Measurements from ENCODE around the gene NUDT19.
"Not testable (repeated sequence)": the region's sequence is repeated elsewhere in the genome, so short reads cannot be mapped to it uniquely, and the experiment has no call there.

The NUDT19 gene

GRCh38 chr19:32694316-32694715, 2.7 kb downstream of the NUDT19 start:
- Histone ChIP-seq H3K4me1 (ENCODE audit: control insufficient read depth, insufficient read depth, low read length) (peaks cover 32% of the 10 kb centered on the region), H3K4me3 (ENCODE audit: low read length) (peak overlapping the region; percentile 42)

GRCh38 chr19:32694851-32695250, 3.2 kb downstream of the NUDT19 start:
- peaks cover 27% of the 10 kb centered on the region for H3K4me1 ChIP-seq (ENCODE audit: control insufficient read depth, insufficient read depth, low read length)
- H3K9ac ChIP-seq (ENCODE audit: low read depth, low read length) = not testable (repeated sequence)

More at GRCh38 chr19:32694316-32694715, 2.7 kb downstream of the NUDT19 start:
- H3K9me3 ChIP-seq (replicated peaks; ENCODE audit: low read length); H3K27me3 ChIP-seq (ENCODE audit: control insufficient read depth, insufficient read depth, low read length); H3K9ac ChIP-seq (ENCODE audit: low read depth, low read length): not testable (repeated sequence)
- H3K36me3 ChIP-seq (ENCODE audit: insufficient read depth, low read length) = peaks cover 22% of the 10 kb centered on the region
- H3K4me2 ChIP-seq (ENCODE audit: low read length) = peak overlapping the region; percentile 87

GRCh38 chr19:32695506-32695905, 3.9 kb downstream of the NUDT19 start:
- H3K9ac ChIP-seq (ENCODE audit: low read depth, low read length); H3K9me3 ChIP-seq (replicated peaks; ENCODE audit: low read length); H3K4me2 ChIP-seq (ENCODE audit: low read length); H3K27me3 ChIP-seq (ENCODE audit: control insufficient read depth, insufficient read depth, low read length); H3K4me3 ChIP-seq (ENCODE audit: low read length): not testable (repeated sequence)
- Histone ChIP-seq H3K36me3 (ENCODE audit: insufficient read depth, low read length) (peaks cover 32% of the 10 kb centered on the region), H3K4me1 (ENCODE audit: control insufficient read depth, insufficient read depth, low read length) (peaks cover 23% of the 10 kb centered on the region)

More at GRCh38 chr19:32694851-32695250, 3.2 kb downstream of the NUDT19 start:
- H3K27me3 ChIP-seq (ENCODE audit: control insufficient read depth, insufficient read depth, low read length); H3K9me3 ChIP-seq (replicated peaks; ENCODE audit: low read length); H3K4me3 ChIP-seq (ENCODE audit: low read length): not testable (repeated sequence)
- peak overlapping the region; percentile 87 for H3K4me2 ChIP-seq (ENCODE audit: low read length)
- peaks cover 27% of the 10 kb centered on the region for H3K36me3 ChIP-seq (ENCODE audit: insufficient read depth, low read length)

GRCh38 chr19:32696771-32697170, 5.2 kb downstream of the NUDT19 start:
- H3K27me3 ChIP-seq (ENCODE audit: control insufficient read depth, insufficient read depth, low read length) = not testable (repeated sequence)
- H3K4me1 ChIP-seq (ENCODE audit: control insufficient read depth, insufficient read depth, low read length) = peaks cover 13% of the 10 kb centered on the region

GRCh38 chr19:32700129-32700528, 8.5 kb downstream of the NUDT19 start:
- peaks cover 43% of the 10 kb centered on the region for H3K36me3 ChIP-seq (ENCODE audit: insufficient read depth, low read length)
- not testable (repeated sequence) for H3K9ac ChIP-seq (ENCODE audit: low read depth, low read length); H3K4me2 ChIP-seq (ENCODE audit: low read length); H3K27me3 ChIP-seq (ENCODE audit: control insufficient read depth, insufficient read depth, low read length); H3K4me3 ChIP-seq (ENCODE audit: low read length); H3K4me1 ChIP-seq (ENCODE audit: control insufficient read depth, insufficient read depth, low read length); H3K9me3 ChIP-seq (replicated peaks; ENCODE audit: low read length)

More at GRCh38 chr19:32696771-32697170, 5.2 kb downstream of the NUDT19 start:
- H3K9ac ChIP-seq (ENCODE audit: low read depth, low read length); H3K4me2 ChIP-seq (ENCODE audit: low read length); H3K4me3 ChIP-seq (ENCODE audit: low read length); H3K9me3 ChIP-seq (replicated peaks; ENCODE audit: low read length): not testable (repeated sequence)
- H3K36me3 ChIP-seq (ENCODE audit: insufficient read depth, low read length) = peaks cover 36% of the 10 kb centered on the region

GRCh38 chr19:32702010-32702409, 10.4 kb downstream of the NUDT19 start:
- no peaks in the 10 kb centered on the region for H3K9me3 ChIP-seq (replicated peaks; ENCODE audit: low read length)
- H3K4me1 ChIP-seq (ENCODE audit: control insufficient read depth, insufficient read depth, low read length) = no peaks in the 10 kb centered on the region
- H3K4me2 ChIP-seq (ENCODE audit: low read length) = no peak overlapping the region
- H3K9ac ChIP-seq (ENCODE audit: low read depth, low read length) = no peak overlapping the region
- peaks cover 40% of the 10 kb centered on the region for H3K36me3 ChIP-seq (ENCODE audit: insufficient read depth, low read length)
- no peaks in the 10 kb centered on the region for H3K27me3 ChIP-seq (ENCODE audit: control insufficient read depth, insufficient read depth, low read length)
- no peak overlapping the region for H3K4me3 ChIP-seq (ENCODE audit: low read length)

GRCh38 chr19:32704006-32704405, 12.4 kb downstream of the NUDT19 start:
- H3K4me3 ChIP-seq (ENCODE audit: low read length); H3K4me1 ChIP-seq (ENCODE audit: control insufficient read depth, insufficient read depth, low read length); H3K9ac ChIP-seq (ENCODE audit: low read depth, low read length); H3K27me3 ChIP-seq (ENCODE audit: control insufficient read depth, insufficient read depth, low read length); H3K9me3 ChIP-seq (replicated peaks; ENCODE audit: low read length); H3K4me2 ChIP-seq (ENCODE audit: low read length): not testable (repeated sequence)
- H3K36me3 ChIP-seq (ENCODE audit: insufficient read depth, low read length) = peaks cover 35% of the 10 kb centered on the region

GRCh38 chr19:32708457-32708856, 16.8 kb downstream of the NUDT19 start:
- no peaks in the 10 kb centered on the region for H3K9me3 ChIP-seq (replicated peaks; ENCODE audit: low read length)

GRCh38 chr19:32709032-32709431, 17.4 kb downstream of the NUDT19 start:
- Histone ChIP-seq H3K4me2 (ENCODE audit: low read length) (no peak overlapping the region), H3K9ac (ENCODE audit: low read depth, low read length) (no peak overlapping the region), H3K36me3 (ENCODE audit: insufficient read depth, low read length) (peaks cover 34% of the 10 kb centered on the region), H3K4me1 (ENCODE audit: control insufficient read depth, insufficient read depth, low read length) (no peaks in the 10 kb centered on the region), H3K27me3 (ENCODE audit: control insufficient read depth, insufficient read depth, low read length) (no peaks in the 10 kb centered on the region), H3K9me3 (replicated peaks; ENCODE audit: low read length) (no peaks in the 10 kb centered on the region), H3K4me3 (ENCODE audit: low read length) (no peak overlapping the region)

More at GRCh38 chr19:32708457-32708856, 16.8 kb downstream of the NUDT19 start:
- H3K4me1 ChIP-seq (ENCODE audit: control insufficient read depth, insufficient read depth, low read length) = no peaks in the 10 kb centered on the region
- H3K4me2 ChIP-seq (ENCODE audit: low read length) = no peak overlapping the region
- peaks cover 32% of the 10 kb centered on the region for H3K36me3 ChIP-seq (ENCODE audit: insufficient read depth, low read length)
- H3K9ac ChIP-seq (ENCODE audit: low read depth, low read length) = no peak overlapping the region
- no peak overlapping the region for H3K4me3 ChIP-seq (ENCODE audit: low read length)
- no peaks in the 10 kb centered on the region for H3K27me3 ChIP-seq (ENCODE audit: control insufficient read depth, insufficient read depth, low read length)

GRCh38 chr19:32711747-32712146, 20.1 kb downstream of the NUDT19 start:
- no peak overlapping the region for H3K9ac ChIP-seq (ENCODE audit: low read depth, low read length)

GRCh38 chr19:32716203-32716602, 24.6 kb downstream of the NUDT19 start:
- H3K4me2 ChIP-seq (ENCODE audit: low read length); H3K4me3 ChIP-seq (ENCODE audit: low read length); H3K9me3 ChIP-seq (replicated peaks; ENCODE audit: low read length); H3K4me1 ChIP-seq (ENCODE audit: control insufficient read depth, insufficient read depth, low read length); H3K27me3 ChIP-seq (ENCODE audit: control insufficient read depth, insufficient read depth, low read length); H3K9ac ChIP-seq (ENCODE audit: low read depth, low read length): not testable (repeated sequence)
- H3K36me3 ChIP-seq (ENCODE audit: insufficient read depth, low read length) = peaks cover 16% of the 10 kb centered on the region

More at GRCh38 chr19:32711747-32712146, 20.1 kb downstream of the NUDT19 start:
- Histone ChIP-seq H3K4me1 (ENCODE audit: control insufficient read depth, insufficient read depth, low read length) (no peaks in the 10 kb centered on the region), H3K9me3 (replicated peaks; ENCODE audit: low read length) (no peaks in the 10 kb centered on the region), H3K4me2 (ENCODE audit: low read length) (no peak overlapping the region), H3K4me3 (ENCODE audit: low read length) (no peak overlapping the region), H3K36me3 (ENCODE audit: insufficient read depth, low read length) (peaks cover 19% of the 10 kb centered on the region), H3K27me3 (ENCODE audit: control insufficient read depth, insufficient read depth, low read length) (no peaks in the 10 kb centered on the region)

- Histone ChIP-seq H3K9me3 (replicated peaks; ENCODE audit: low read length) (no peaks in the 10 kb centered on the region), H3K9ac (ENCODE audit: low read depth, low read length) (no peak overlapping the region), H3K27me3 (ENCODE audit: control insufficient read depth, insufficient read depth, low read length) (no peaks in the 10 kb centered on the region), H3K4me1 (ENCODE audit: control insufficient read depth, insufficient read depth, low read length) (no peaks in the 10 kb centered on the region), H3K36me3 (ENCODE audit: insufficient read depth, low read length) (peaks cover 12% of the 10 kb centered on the region), H3K4me3 (ENCODE audit: low read length) (no peak overlapping the region), H3K4me2 (ENCODE audit: low read length) (no peak overlapping the region)
Observed at GRCh38 chr19:32717496-32717895, 25.9 kb downstream of the NUDT19 start.

Data from skeletal muscle satellite cell (primary cell).